ENCODE data around the gene TDRD10.

Gene TDRD10

DNA sequence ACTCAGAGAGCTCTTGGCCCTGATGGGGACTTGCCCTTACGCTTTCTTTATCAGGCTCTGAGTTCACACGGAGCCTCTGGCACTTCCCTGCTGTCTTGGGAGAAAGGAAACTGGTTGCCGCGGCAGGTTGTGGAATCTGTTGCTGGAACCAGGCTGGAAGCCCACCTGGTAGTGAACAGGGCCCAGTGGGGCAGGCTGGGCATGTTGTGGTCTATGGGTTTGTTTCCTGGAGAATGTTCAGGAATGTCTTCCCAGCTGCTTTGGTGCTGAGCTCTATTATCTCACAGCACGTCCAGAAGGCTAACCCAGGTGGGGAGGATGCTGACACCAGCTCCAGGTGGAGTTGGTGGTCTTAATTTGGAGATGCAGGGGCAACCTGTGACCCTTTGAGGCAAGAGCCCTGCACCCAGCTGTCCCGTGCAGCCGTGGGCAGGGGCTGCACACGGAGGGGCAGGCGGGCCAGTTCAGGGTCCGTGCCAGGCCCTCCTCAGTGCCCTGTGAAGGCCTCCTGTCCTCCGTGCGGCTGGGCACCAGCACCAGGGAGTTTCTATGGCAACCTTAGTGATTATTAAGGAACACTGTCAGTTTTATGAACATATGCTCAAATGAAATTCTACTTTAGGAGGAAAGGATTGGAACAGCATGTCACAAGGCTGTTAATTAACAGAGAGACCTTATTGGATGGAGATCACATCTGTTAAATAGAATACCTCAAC lies 33.3 kb upstream of the TDRD10 start:
- H4K20me1 ChIP-seq (ENCODE audit: insufficient read depth, low read length) = no peaks in the 10 kb centered on the region
- H3K9me3 ChIP-seq (ENCODE audit: insufficient read depth, low read length, severe bottlenecking) = no peaks in the 10 kb centered on the region
- H3K27me3 ChIP-seq (ENCODE audit: insufficient read depth, low read length, poor library complexity) = peaks cover 3% of the 10 kb centered on the region
- H3K4me3 ChIP-seq (ENCODE audit: low read depth in 1 of 2, low read length in 2 of 2) = no peak overlapping the region
- H3K4me2 ChIP-seq (ENCODE audit: insufficient read depth, low read length) = no peak overlapping the region
- H2AFZ ChIP-seq (ENCODE audit: low read depth, low read length) = no peak overlapping the region
- ATAC-seq (ENCODE audit: insufficient read depth, low read depth) (no peak), DNase-seq (no peak)
- H3K79me2 ChIP-seq (ENCODE audit: insufficient read depth, low read length) = no peaks in the 10 kb centered on the region
- H3K4me1 ChIP-seq (ENCODE audit: insufficient read depth, low read length) = peaks cover 2% of the 10 kb centered on the region
- H3K36me3 ChIP-seq (ENCODE audit: insufficient read depth, low read length) = no peaks in the 10 kb centered on the region
- TF ChIP-seq EZH2 (IDR thresholded peaks at IDR 0.05; ENCODE audit: borderline replicate concordance, low read depth, low read length, severe bottlenecking) = no peak
- TF ChIP-seq, protein P1, sequence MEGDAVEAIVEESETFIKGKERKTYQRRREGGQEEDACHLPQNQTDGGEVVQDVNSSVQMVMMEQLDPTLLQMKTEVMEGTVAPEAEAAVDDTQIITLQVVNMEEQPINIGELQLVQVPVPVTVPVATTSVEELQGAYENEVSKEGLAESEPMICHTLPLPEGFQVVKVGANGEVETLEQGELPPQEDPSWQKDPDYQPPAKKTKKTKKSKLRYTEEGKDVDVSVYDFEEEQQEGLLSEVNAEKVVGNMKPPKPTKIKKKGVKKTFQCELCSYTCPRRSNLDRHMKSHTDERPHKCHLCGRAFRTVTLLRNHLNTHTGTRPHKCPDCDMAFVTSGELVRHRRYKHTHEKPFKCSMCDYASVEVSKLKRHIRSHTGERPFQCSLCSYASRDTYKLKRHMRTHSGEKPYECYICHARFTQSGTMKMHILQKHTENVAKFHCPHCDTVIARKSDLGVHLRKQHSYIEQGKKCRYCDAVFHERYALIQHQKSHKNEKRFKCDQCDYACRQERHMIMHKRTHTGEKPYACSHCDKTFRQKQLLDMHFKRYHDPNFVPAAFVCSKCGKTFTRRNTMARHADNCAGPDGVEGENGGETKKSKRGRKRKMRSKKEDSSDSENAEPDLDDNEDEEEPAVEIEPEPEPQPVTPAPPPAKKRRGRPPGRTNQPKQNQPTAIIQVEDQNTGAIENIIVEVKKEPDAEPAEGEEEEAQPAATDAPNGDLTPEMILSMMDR (IDR thresholded peaks at IDR 0.05; ENCODE audit: borderline replicate concordance, extremely low read depth, low read length, poor library complexity, severe bottlenecking) = no peak
- no peak overlapping the region for H3K27ac ChIP-seq (ENCODE audit: low read length)
- H3K9ac ChIP-seq (ENCODE audit: low read depth, low read length) = no peak overlapping the region

DNA sequence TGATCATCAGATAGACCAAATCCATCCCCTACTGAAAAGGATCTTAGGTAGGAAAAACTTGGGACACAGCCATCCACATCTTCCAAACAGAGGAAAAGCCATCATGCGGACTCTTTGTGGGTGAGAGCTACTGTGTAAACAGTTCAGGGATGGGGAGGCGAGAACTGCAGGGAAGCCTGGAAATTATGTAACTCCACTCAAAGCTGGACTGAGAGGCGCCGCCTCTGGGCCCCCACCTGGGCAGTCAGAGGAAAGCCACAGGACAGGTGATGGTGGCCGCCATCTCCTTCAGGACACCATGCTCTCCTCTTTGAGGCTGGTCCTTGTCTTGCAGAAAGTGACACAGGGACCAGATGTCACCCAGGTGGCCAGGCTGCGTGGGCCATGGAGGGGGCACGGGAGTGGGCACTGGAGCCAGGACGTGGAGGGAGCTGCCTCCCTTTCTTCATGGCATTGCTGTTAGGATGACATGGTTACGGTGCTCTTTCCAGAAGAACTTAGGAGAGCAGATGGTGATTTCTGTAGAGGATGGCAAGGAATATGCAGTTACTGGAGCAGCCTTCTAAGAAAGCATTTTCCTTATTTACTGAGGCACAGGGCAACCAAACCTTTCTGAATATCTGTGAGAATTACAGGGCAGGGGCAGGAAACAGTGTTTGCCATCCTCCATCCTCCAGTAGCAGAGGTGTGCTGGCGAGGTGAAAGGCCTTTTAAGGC lies 32.0 kb upstream of the TDRD10 start:
- Histone ChIP-seq H4K20me1 (ENCODE audit: insufficient read depth, low read length) (no peaks in the 10 kb centered on the region), H2AFZ (ENCODE audit: low read depth, low read length) (no peak overlapping the region), H3K4me1 (ENCODE audit: insufficient read depth, low read length) (no peaks in the 10 kb centered on the region), H3K9me3 (ENCODE audit: insufficient read depth, low read length, severe bottlenecking) (no peaks in the 10 kb centered on the region), H3K9ac (ENCODE audit: low read depth, low read length) (no peak overlapping the region), H3K4me3 (ENCODE audit: low read depth in 1 of 2, low read length in 2 of 2) (no peak overlapping the region), H3K79me2 (ENCODE audit: insufficient read depth, low read length) (no peaks in the 10 kb centered on the region), H3K27ac (ENCODE audit: low read length) (no peak overlapping the region), H3K36me3 (ENCODE audit: insufficient read depth, low read length) (no peaks in the 10 kb centered on the region), H3K4me2 (ENCODE audit: insufficient read depth, low read length) (no peak overlapping the region), H3K27me3 (ENCODE audit: insufficient read depth, low read length, poor library complexity) (peaks cover 6% of the 10 kb centered on the region)
- ATAC-seq (ENCODE audit: insufficient read depth, low read depth) (no peak), DNase-seq (no peak)
- TF ChIP-seq, protein P1 (IDR thresholded peaks at IDR 0.05; ENCODE audit: borderline replicate concordance, extremely low read depth, low read length, poor library complexity, severe bottlenecking) = no peak
- TF ChIP-seq EZH2 (IDR thresholded peaks at IDR 0.05; ENCODE audit: borderline replicate concordance, low read depth, low read length, severe bottlenecking) = no peak

GRCh38 chr1:154471304-154471703 lies 30.7 kb upstream of the TDRD10 start:
- Histone ChIP-seq H3K36me3 (ENCODE audit: insufficient read depth, low read length) (no peaks in the 10 kb centered on the region), H3K9me3 (ENCODE audit: insufficient read depth, low read length, severe bottlenecking) (no peaks in the 10 kb centered on the region), H3K79me2 (ENCODE audit: insufficient read depth, low read length) (no peaks in the 10 kb centered on the region), H3K4me2 (ENCODE audit: insufficient read depth, low read length) (no peak overlapping the region), H3K9ac (ENCODE audit: low read depth, low read length) (no peak overlapping the region), H3K27ac (ENCODE audit: low read length) (no peak overlapping the region), H3K4me3 (ENCODE audit: low read depth in 1 of 2, low read length in 2 of 2) (no peak overlapping the region), H4K20me1 (ENCODE audit: insufficient read depth, low read length) (no peaks in the 10 kb centered on the region), H3K27me3 (ENCODE audit: insufficient read depth, low read length, poor library complexity) (peaks cover 8% of the 10 kb centered on the region), H2AFZ (ENCODE audit: low read depth, low read length) (no peak overlapping the region), H3K4me1 (ENCODE audit: insufficient read depth, low read length) (no peaks in the 10 kb centered on the region)
- TF ChIP-seq EZH2 (IDR thresholded peaks at IDR 0.05; ENCODE audit: borderline replicate concordance, low read depth, low read length, severe bottlenecking) = no peak
- ATAC-seq (ENCODE audit: insufficient read depth, low read depth) (no peak), DNase-seq (no peak)

DNA sequence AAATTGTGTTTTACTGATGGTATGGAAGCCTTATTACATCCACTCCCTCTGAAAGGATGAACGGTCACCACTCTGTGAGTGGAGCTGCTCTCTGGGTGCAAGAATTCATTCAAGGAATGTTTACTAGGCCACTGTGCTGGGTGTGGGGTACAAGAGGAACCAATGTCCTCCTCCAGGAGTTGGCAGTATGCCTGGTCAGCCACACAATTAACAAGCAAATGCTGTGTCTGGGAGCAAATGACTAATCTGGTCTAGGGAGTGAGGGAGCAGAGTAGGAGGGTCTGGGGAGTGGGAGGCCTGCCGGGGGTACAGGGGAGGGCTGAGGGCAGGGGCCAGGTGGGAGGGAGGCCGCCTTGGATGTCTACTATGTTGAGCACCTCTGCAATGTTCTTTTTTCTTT lies 27.2 kb upstream of the TDRD10 start:
- Histone ChIP-seq H4K20me1 (ENCODE audit: insufficient read depth, low read length) (no peaks in the 10 kb centered on the region), H3K4me2 (ENCODE audit: insufficient read depth, low read length) (no peak overlapping the region), H3K4me1 (ENCODE audit: insufficient read depth, low read length) (no peaks in the 10 kb centered on the region), H3K4me3 (ENCODE audit: low read depth in 1 of 2, low read length in 2 of 2) (no peak overlapping the region), H3K27ac (ENCODE audit: low read length) (no peak overlapping the region), H3K27me3 (ENCODE audit: insufficient read depth, low read length, poor library complexity) (peaks cover 5% of the 10 kb centered on the region), H3K79me2 (ENCODE audit: insufficient read depth, low read length) (no peaks in the 10 kb centered on the region), H2AFZ (ENCODE audit: low read depth, low read length) (no peak overlapping the region), H3K36me3 (ENCODE audit: insufficient read depth, low read length) (no peaks in the 10 kb centered on the region), H3K9ac (ENCODE audit: low read depth, low read length) (no peak overlapping the region), H3K9me3 (ENCODE audit: insufficient read depth, low read length, severe bottlenecking) (no peaks in the 10 kb centered on the region)
- TF ChIP-seq EZH2 (IDR thresholded peaks at IDR 0.05; ENCODE audit: borderline replicate concordance, low read depth, low read length, severe bottlenecking) = no peak
- TF ChIP-seq, protein P1 (IDR thresholded peaks at IDR 0.05; ENCODE audit: borderline replicate concordance, extremely low read depth, low read length, poor library complexity, severe bottlenecking) = no peak
- DNase-seq (no peak), ATAC-seq (ENCODE audit: insufficient read depth, low read depth) (no peak)
